Measurements from ENCODE around the gene RPL39L. TPM values are rescaled to one million over a fixed set of nuclear protein-coding genes. Genes with fewer than 3 reads are reported as not detected.
"Not testable (repeated sequence)": the region's sequence is repeated elsewhere in the genome, so short reads cannot be mapped to it uniquely, and the experiment has no call there.

RPL39L gene
- total RNA-seq, 2 experiments from 2014 or later = 17.8 to 25.0 TPM

GRCh38 chr3:187166750-187167149, 27.5 kb upstream of the RPL39L start:
- no peak for ATAC-seq
- Mint-ChIP-seq H3K27me3 (peaks cover 27% of the 10 kb centered on the region), H3K27ac (no peak overlapping the region), H3K4me3 (no peak overlapping the region), H3K4me1 (peaks cover 7% of the 10 kb centered on the region), H3K36me3 (no peaks in the 10 kb centered on the region), H3K9me3 (ENCODE audit: low read depth) (no peaks in the 10 kb centered on the region)
- DNase-seq = no peak
- CTCF ChIA-PET = interaction anchor here (0.6 to 5.0 kb wide), 6 partner anchors 17 to 318 kb away, joined by 3 to 118 read pairs (median 6); partner anchors contain the start of gene RPL39L

GRCh38 chr3:187165144-187165543, 25.8 kb upstream of the RPL39L start:
- Mint-ChIP-seq H3K36me3 (no peaks in the 10 kb centered on the region), H3K4me3 (no peak overlapping the region), H3K27me3 (peaks cover 40% of the 10 kb centered on the region), H3K9me3 (ENCODE audit: low read depth) (no peaks in the 10 kb centered on the region), H3K4me1 (peaks cover 5% of the 10 kb centered on the region), H3K27ac (no peak overlapping the region)
- CTCF ChIA-PET = interaction anchor here (0.6 to 5.0 kb wide), 38 partner anchors 12 to 550 kb away, joined by 3 to 118 read pairs (median 5); partner anchors contain the start of gene RPL39L
- DNase-seq = peak; percentile 46
- ATAC-seq = peak; percentile 70

GRCh38 chr3:187162265-187162953, 23.1 kb upstream of the RPL39L start:
- Mint-ChIP-seq H3K9me3 (ENCODE audit: low read depth) (peaks cover 2% of the 10 kb centered on the region), H3K4me3 (no peak overlapping the region)

GRCh38 chr3:187161556-187161955, 22.3 kb upstream of the RPL39L start:
- Mint-ChIP-seq H3K9me3 (ENCODE audit: low read depth) (peaks cover 2% of the 10 kb centered on the region), H3K4me3 (no peak overlapping the region), H3K27me3 (peaks cover 36% of the 10 kb centered on the region), H3K4me1 (peaks cover 2% of the 10 kb centered on the region), H3K36me3 (no peaks in the 10 kb centered on the region), H3K27ac (no peak overlapping the region)
- DNase-seq (no peak), ATAC-seq (no peak)
- CTCF ChIA-PET = interaction anchor here (1.6 to 3.3 kb wide), 2 partner anchors 10 to 11 kb away, joined by 3 to 10 read pairs; no protein-coding TSS in a partner anchor

More at GRCh38 chr3:187162265-187162953, 23.1 kb upstream of the RPL39L start:
- DNase-seq (no peak), ATAC-seq (no peak)
- Mint-ChIP-seq H3K27ac (no peak overlapping the region), H3K27me3 (peaks cover 36% of the 10 kb centered on the region), H3K36me3 (no peaks in the 10 kb centered on the region), H3K4me1 (peaks cover 2% of the 10 kb centered on the region)
- CTCF ChIA-PET = interaction anchor here (1.3 to 5.0 kb wide), 5 partner anchors 11 to 313 kb away, joined by 4 to 118 read pairs (median 7); partner anchors contain the start of gene RPL39L

GRCh38 chr3:187150599-187150998, 11.3 kb upstream of the RPL39L start:
- H3K4me1 Mint-ChIP-seq = no peaks in the 10 kb centered on the region
- CTCF ChIA-PET = interaction anchor here (0.6 to 6.1 kb wide), 20 partner anchors 9 to 323 kb away, joined by 3 to 78 read pairs (median 5); partner anchors contain the start of gene RPL39L
- H3K27me3 Mint-ChIP-seq = peaks cover 44% of the 10 kb centered on the region
- peaks cover 4% of the 10 kb centered on the region for H3K9me3 Mint-ChIP-seq (ENCODE audit: low read depth)
- no peak overlapping the region for H3K4me3 Mint-ChIP-seq
- peaks cover 6% of the 10 kb centered on the region for H3K36me3 Mint-ChIP-seq
- ATAC-seq (peak; percentile 63), DNase-seq (peak; percentile 75)
- H3K27ac Mint-ChIP-seq = no peak overlapping the region

GRCh38 chr3:187150186-187150585, 10.9 kb upstream of the RPL39L start:
- Mint-ChIP-seq H3K27ac (no peak overlapping the region), H3K27me3 (peaks cover 41% of the 10 kb centered on the region), H3K36me3 (peaks cover 7% of the 10 kb centered on the region), H3K4me3 (no peak overlapping the region), H3K4me1 (no peaks in the 10 kb centered on the region), H3K9me3 (ENCODE audit: low read depth) (peaks cover 4% of the 10 kb centered on the region)
- CTCF ChIA-PET = interaction anchor here (0.6 to 6.1 kb wide), 17 partner anchors 10 to 301 kb away, joined by 3 to 78 read pairs (median 7); partner anchors contain the start of gene RPL39L
- DNase-seq (no peak), ATAC-seq (no peak)

GRCh38 chr3:187146389-187146788, 7.1 kb upstream of the RPL39L start:
- Mint-ChIP-seq H3K27ac (no peak overlapping the region), H3K36me3 (peaks cover 23% of the 10 kb centered on the region), H3K4me1 (no peaks in the 10 kb centered on the region), H3K27me3 (peaks cover 5% of the 10 kb centered on the region), H3K4me3 (no peak overlapping the region), H3K9me3 (ENCODE audit: low read depth) (peaks cover 18% of the 10 kb centered on the region)
- no peak for ATAC-seq
- CTCF ChIA-PET = interaction anchor here (1.1 to 2.2 kb wide), 2 partner anchors 19 to 33 kb away, joined by 4 to 6 read pairs; no protein-coding TSS in a partner anchor
- DNase-seq = no peak

- no peak overlapping the region for H3K4me3 Mint-ChIP-seq
- ATAC-seq (no peak), DNase-seq (no peak)
- peaks cover 23% of the 10 kb centered on the region for H3K36me3 Mint-ChIP-seq
- CTCF ChIA-PET = interaction anchor here (1.1 to 6.9 kb wide), 3 partner anchors 20 to 32 kb away, joined by 4 to 73 read pairs (median 6); no protein-coding TSS in a partner anchor
- no peaks in the 10 kb centered on the region for H3K4me1 Mint-ChIP-seq
- H3K27ac Mint-ChIP-seq = no peak overlapping the region
- peaks cover 18% of the 10 kb centered on the region for H3K9me3 Mint-ChIP-seq (ENCODE audit: low read depth)
- no peaks in the 10 kb centered on the region for H3K27me3 Mint-ChIP-seq
Measured at GRCh38 chr3:187145149-187145895, 6.0 kb upstream of the RPL39L start.

GRCh38 chr3:187139895-187140253, 578 bp upstream of the RPL39L start:
- Mint-ChIP-seq H3K9me3 (ENCODE audit: low read depth) (peaks cover 18% of the 10 kb centered on the region), H3K27ac (peak overlapping the region; percentile 96), H3K4me1 (peaks cover 19% of the 10 kb centered on the region), H3K36me3 (peaks cover 40% of the 10 kb centered on the region), H3K27me3 (no peaks in the 10 kb centered on the region), H3K4me3 (peak overlapping the region; percentile 90)
- DNase-seq (no peak), ATAC-seq (no peak)
- CTCF ChIA-PET = interaction anchor here (0.8 to 6.9 kb wide), 36 partner anchors 10 to 525 kb away, joined by 3 to 78 read pairs (median 5); partner anchors contain the start of gene EIF4A2

GRCh38 chr3:187136936-187137335, 2.4 kb downstream of the RPL39L start:
- H3K9me3 Mint-ChIP-seq (ENCODE audit: low read depth) = peaks cover 6% of the 10 kb centered on the region
- ATAC-seq = no peak
- no peak overlapping the region for H3K27ac Mint-ChIP-seq
- peaks cover 55% of the 10 kb centered on the region for H3K36me3 Mint-ChIP-seq
- no peak overlapping the region for H3K4me3 Mint-ChIP-seq
- DNase-seq = no peak
- H3K4me1 Mint-ChIP-seq = peaks cover 27% of the 10 kb centered on the region
- no peaks in the 10 kb centered on the region for H3K27me3 Mint-ChIP-seq
- CTCF ChIA-PET = interaction anchor here (1.5 to 5.8 kb wide), 4 partner anchors 7 to 27 kb away, joined by 6 to 78 read pairs (median 53); no protein-coding TSS in a partner anchor

GRCh38 chr3:187136337-187136736, 3.0 kb downstream of the RPL39L start:
- Mint-ChIP-seq H3K4me1 (peaks cover 30% of the 10 kb centered on the region), H3K27ac (no peak overlapping the region), H3K36me3 (peaks cover 53% of the 10 kb centered on the region), H3K27me3 (no peaks in the 10 kb centered on the region), H3K4me3 (no peak overlapping the region), H3K9me3 (ENCODE audit: low read depth) (peaks cover 4% of the 10 kb centered on the region)
- CTCF ChIA-PET = no interaction called here
- no peak for ATAC-seq
- no peak for DNase-seq

- CTCF ChIA-PET = interaction anchor here (0.5 kb wide), 1 partner anchor 85 kb away, joined by 3 read pairs; no protein-coding TSS in a partner anchor
- not testable (repeated sequence) for H3K27ac Mint-ChIP-seq; H3K27me3 Mint-ChIP-seq; H3K9me3 Mint-ChIP-seq (ENCODE audit: low read depth); DNase-seq; ATAC-seq; H3K4me3 Mint-ChIP-seq
- Mint-ChIP-seq H3K36me3 (peaks cover 57% of the 10 kb centered on the region), H3K4me1 (peaks cover 39% of the 10 kb centered on the region)
Measured at GRCh38 chr3:187135172-187135690, 4.1 kb downstream of the RPL39L start.

GRCh38 chr3:187133181-187133580, 6.1 kb downstream of the RPL39L start:
- Mint-ChIP-seq H3K36me3 (peaks cover 65% of the 10 kb centered on the region), H3K4me1 (peaks cover 40% of the 10 kb centered on the region), H3K27ac (peak overlapping the region; percentile 20)
- CTCF ChIA-PET; H3K27me3 Mint-ChIP-seq; DNase-seq; H3K9me3 Mint-ChIP-seq (ENCODE audit: low read depth); ATAC-seq; H3K4me3 Mint-ChIP-seq: not testable (repeated sequence)

Measured in activated CD8-positive, alpha-beta memory T cell treated with anti-CD3 and anti-CD28 coated beads, Interleukin-2, amount 10 ng/mL, durations not matched to agents 7 days and 5 days (primary cell).